ENCODE data around the gene LASP1. TPM values are rescaled to one million over a fixed set of nuclear protein-coding genes. Genes with fewer than 3 reads are reported as not detected.

LASP1 gene
- total RNA-seq, 1 donor from 2014 or later, result 66.6 TPM

DNA sequence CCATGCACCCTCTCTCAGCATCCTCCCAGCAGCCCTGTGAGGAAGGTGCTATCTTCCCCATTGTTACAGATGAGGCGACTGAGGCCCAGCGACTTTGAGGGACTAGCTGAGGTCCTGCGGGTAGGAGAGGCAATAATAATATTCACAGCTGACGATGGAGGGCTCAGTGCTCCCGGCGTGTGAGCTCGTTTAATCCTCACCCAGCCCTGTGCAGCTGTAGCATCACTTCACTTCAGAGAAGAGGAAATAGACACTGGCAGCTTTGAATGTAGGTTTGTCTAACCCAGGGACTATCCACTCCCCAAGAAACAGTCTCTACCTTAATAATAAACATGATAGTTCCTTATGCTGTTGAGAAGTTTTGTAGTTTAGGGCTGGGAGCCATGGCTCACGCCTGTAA, 21.6 kb downstream of the LASP1 start:
- no peak for DNase-seq
- H3K4me3 Mint-ChIP-seq (ENCODE audit: unreplicated experiment), result no peak overlapping the region
- no peaks in the 10 kb centered on the region for H3K9me3 Mint-ChIP-seq (ENCODE audit: unreplicated experiment)
- no peak overlapping the region for H3K27ac Mint-ChIP-seq (ENCODE audit: unreplicated experiment)
- TF ChIP-seq, protein P1, sequence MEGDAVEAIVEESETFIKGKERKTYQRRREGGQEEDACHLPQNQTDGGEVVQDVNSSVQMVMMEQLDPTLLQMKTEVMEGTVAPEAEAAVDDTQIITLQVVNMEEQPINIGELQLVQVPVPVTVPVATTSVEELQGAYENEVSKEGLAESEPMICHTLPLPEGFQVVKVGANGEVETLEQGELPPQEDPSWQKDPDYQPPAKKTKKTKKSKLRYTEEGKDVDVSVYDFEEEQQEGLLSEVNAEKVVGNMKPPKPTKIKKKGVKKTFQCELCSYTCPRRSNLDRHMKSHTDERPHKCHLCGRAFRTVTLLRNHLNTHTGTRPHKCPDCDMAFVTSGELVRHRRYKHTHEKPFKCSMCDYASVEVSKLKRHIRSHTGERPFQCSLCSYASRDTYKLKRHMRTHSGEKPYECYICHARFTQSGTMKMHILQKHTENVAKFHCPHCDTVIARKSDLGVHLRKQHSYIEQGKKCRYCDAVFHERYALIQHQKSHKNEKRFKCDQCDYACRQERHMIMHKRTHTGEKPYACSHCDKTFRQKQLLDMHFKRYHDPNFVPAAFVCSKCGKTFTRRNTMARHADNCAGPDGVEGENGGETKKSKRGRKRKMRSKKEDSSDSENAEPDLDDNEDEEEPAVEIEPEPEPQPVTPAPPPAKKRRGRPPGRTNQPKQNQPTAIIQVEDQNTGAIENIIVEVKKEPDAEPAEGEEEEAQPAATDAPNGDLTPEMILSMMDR (IDR thresholded peaks at IDR 0.05; ENCODE audit: partially characterized antibody, unreplicated experiment), result no peak
- H3K4me1 Mint-ChIP-seq (ENCODE audit: low read depth, unreplicated experiment), result peaks cover 8% of the 10 kb centered on the region
- H3K27me3 Mint-ChIP-seq (ENCODE audit: unreplicated experiment), result peaks cover 13% of the 10 kb centered on the region
- no peaks in the 10 kb centered on the region for H3K36me3 Mint-ChIP-seq (ENCODE audit: unreplicated experiment)

DNA sequence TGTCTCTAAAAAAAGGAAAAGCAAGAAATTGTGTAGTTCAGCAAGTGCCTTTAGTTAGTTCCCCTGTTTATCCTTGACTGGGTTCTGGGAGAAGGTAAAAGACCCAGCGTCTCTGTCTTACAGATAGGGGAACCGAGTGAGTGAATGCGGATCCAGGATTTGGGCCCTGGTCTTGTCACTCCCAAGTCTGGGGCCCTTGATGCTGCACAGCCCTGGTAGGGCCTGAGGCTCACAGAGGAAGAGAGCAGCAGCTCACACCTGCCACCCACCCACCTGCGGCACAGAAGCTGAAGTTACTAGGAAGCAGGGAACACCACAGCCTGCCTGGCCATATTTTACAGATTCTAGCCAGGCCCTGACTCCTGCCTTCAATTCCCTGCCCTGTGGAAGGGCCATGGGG, 22.2 kb downstream of the LASP1 start:
- Mint-ChIP-seq H3K9me3 (ENCODE audit: unreplicated experiment) (no peaks in the 10 kb centered on the region), H3K27ac (ENCODE audit: unreplicated experiment) (no peak overlapping the region), H3K4me1 (ENCODE audit: low read depth, unreplicated experiment) (peaks cover 9% of the 10 kb centered on the region), H3K36me3 (ENCODE audit: unreplicated experiment) (no peaks in the 10 kb centered on the region), H3K27me3 (ENCODE audit: unreplicated experiment) (peaks cover 11% of the 10 kb centered on the region), H3K4me3 (ENCODE audit: unreplicated experiment) (no peak overlapping the region)
- TF ChIP-seq, protein P1 (IDR thresholded peaks at IDR 0.05; ENCODE audit: partially characterized antibody, unreplicated experiment), result no peak
- DNase-seq, result no peak

DNA sequence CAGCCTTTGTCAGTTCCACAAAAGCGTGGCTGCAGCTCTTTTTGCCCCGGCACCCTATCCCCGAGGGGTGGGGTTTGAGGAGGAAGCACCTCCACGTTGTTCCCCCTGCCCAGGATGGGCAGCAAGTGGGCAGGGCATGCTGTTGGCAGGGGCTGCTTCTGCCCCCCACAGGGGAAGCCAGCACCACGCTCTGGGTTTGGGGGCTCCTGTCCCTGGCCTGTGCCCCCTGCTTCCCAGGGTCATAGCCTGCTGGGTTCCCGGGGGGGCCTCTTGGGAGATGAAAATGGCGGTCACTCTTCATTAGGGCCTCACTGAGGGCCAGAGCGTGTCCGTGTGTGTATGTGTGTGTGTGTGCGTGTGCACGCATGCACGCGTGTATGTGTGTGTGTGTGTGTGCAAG, 22.8 kb downstream of the LASP1 start:
- Mint-ChIP-seq H3K27ac (ENCODE audit: unreplicated experiment) (no peak overlapping the region), H3K9me3 (ENCODE audit: unreplicated experiment) (peaks cover 1% of the 10 kb centered on the region), H3K4me1 (ENCODE audit: low read depth, unreplicated experiment) (peaks cover 14% of the 10 kb centered on the region)

DNA sequence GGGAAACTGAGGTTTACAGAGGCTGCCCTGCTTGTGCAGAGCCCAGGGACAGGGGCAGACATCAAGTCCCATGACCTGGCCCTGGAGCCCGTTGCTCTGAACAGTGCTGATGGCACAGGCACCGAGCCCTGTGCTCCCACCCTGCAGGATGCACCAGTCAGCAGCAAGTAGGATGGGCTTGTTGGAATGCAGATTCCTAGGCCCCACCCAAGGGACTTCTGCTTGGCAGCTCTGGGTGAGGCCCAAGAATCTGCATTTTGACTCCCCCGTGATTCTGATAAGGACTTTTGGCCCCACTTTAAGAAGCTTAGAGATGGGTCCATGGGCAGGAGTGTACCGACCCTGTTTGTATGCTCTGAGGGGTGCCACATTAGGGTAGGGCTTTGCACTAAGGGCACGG, 23.3 kb downstream of the LASP1 start:
- Mint-ChIP-seq H3K4me3 (ENCODE audit: unreplicated experiment) (no peak overlapping the region), H3K27ac (ENCODE audit: unreplicated experiment) (no peak overlapping the region), H3K27me3 (ENCODE audit: unreplicated experiment) (peaks cover 12% of the 10 kb centered on the region), H3K9me3 (ENCODE audit: unreplicated experiment) (peaks cover 1% of the 10 kb centered on the region), H3K36me3 (ENCODE audit: unreplicated experiment) (no peaks in the 10 kb centered on the region), H3K4me1 (ENCODE audit: low read depth, unreplicated experiment) (peaks cover 16% of the 10 kb centered on the region)
- DNase-seq, result no peak
- TF ChIP-seq, protein P1 (IDR thresholded peaks at IDR 0.05; ENCODE audit: partially characterized antibody, unreplicated experiment), result no peak

More for the DNA sequence above, 22.8 kb downstream of the LASP1 start:
- TF ChIP-seq, protein P1 (IDR thresholded peaks at IDR 0.05; ENCODE audit: partially characterized antibody, unreplicated experiment), result no peak
- H3K4me3 Mint-ChIP-seq (ENCODE audit: unreplicated experiment), result no peak overlapping the region
- H3K27me3 Mint-ChIP-seq (ENCODE audit: unreplicated experiment), result peaks cover 10% of the 10 kb centered on the region
- DNase-seq, result no peak
- no peaks in the 10 kb centered on the region for H3K36me3 Mint-ChIP-seq (ENCODE audit: unreplicated experiment)

DNA sequence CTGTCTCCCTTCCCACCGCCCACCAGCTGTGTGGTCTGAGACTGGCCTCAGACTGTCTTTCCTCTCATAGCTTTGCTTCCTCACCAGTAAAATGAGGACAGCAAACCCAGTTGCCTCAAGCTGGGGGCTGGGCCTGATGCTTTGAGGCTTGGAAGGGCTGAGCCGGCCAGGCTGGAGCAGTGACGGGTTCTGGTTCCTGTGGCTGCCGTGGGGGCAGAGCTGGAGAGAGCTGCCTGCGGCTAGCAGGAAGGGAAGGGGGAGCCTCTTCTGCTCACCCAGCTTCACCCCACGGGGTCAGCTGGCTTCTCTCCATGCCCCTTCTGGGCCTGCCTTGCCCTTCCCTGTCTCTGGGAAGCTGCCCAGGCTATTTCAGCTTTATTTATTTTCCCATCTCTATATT, 23.7 kb downstream of the LASP1 start:
- TF ChIP-seq, protein P1 (IDR thresholded peaks at IDR 0.05; ENCODE audit: partially characterized antibody, unreplicated experiment), result no peak
- peaks cover 21% of the 10 kb centered on the region for H3K4me1 Mint-ChIP-seq (ENCODE audit: low read depth, unreplicated experiment)
- H3K27ac Mint-ChIP-seq (ENCODE audit: unreplicated experiment), result no peak overlapping the region
- H3K9me3 Mint-ChIP-seq (ENCODE audit: unreplicated experiment), result peaks cover 1% of the 10 kb centered on the region
- peaks cover 12% of the 10 kb centered on the region for H3K27me3 Mint-ChIP-seq (ENCODE audit: unreplicated experiment)
- no peaks in the 10 kb centered on the region for H3K36me3 Mint-ChIP-seq (ENCODE audit: unreplicated experiment)
- H3K4me3 Mint-ChIP-seq (ENCODE audit: unreplicated experiment), result no peak overlapping the region
- no peak for DNase-seq

All from glutamatergic neuron (in vitro differentiated cells).